Stimulated activated CD8-positive, alpha-beta memory T cell treated with anti-CD3 and anti-CD28 coated beads, Interleukin-15, amount 100 ng/mL, for 4 hours (primary cell): ENCODE data around the gene BIVM.
A peak's percentile ranks its signal among the peaks of the same experiment; 100 is the strongest.

Source experiments
- DNase-seq, 2 donors: peaks; one replicate each; pipeline ENCODE4 v3.0.0-alpha.2; 2020; ENCODE audit warnings: low read depth in 2 of 2

BIVM gene

GRCh38 chr13:102784483-102784882, 14.4 kb upstream of the BIVM start:
- no peak for DNase-seq

GRCh38 chr13:102788683-102789082, 10.2 kb upstream of the BIVM start:
- no peak for DNase-seq

- DNase-seq, result no peak
These were observed 6.5 kb upstream of the BIVM start for GRCh38 chr13:102792396-102792795.

GRCh38 chr13:102793611-102794355, 5.1 kb upstream of the BIVM start:
- no peak for DNase-seq

GRCh38 chr13:102799426-102800144, 666 bp downstream of the BIVM start:
- DNase-seq, result no peak

GRCh38 chr13:102800145-102801041, 1.5 kb downstream of the BIVM start:
- peak; percentile 65 to 69 for DNase-seq

GRCh38 chr13:102805680-102806079, 6.8 kb downstream of the BIVM start:
- no peak for DNase-seq

- DNase-seq, result no peak
These were observed 8.8 kb downstream of the BIVM start for GRCh38 chr13:102807699-102808098.

GRCh38 chr13:102812611-102813287, 13.8 kb downstream of the BIVM start:
- no peak for DNase-seq

- no peak for DNase-seq
These were observed 15.2 kb downstream of the BIVM start for GRCh38 chr13:102814025-102814607.

- no peak for DNase-seq
These were observed 15.9 kb downstream of the BIVM start for GRCh38 chr13:102814793-102815192.

- DNase-seq, result no peak
These were observed 16.9 kb downstream of the BIVM start for GRCh38 chr13:102815788-102816187.

GRCh38 chr13:102816708-102817107, 17.8 kb downstream of the BIVM start:
- no peak for DNase-seq

GRCh38 chr13:102817241-102817640, 18.3 kb downstream of the BIVM start:
- no peak for DNase-seq

- DNase-seq, result no peak
These were observed 19.0 kb downstream of the BIVM start for GRCh38 chr13:102817907-102818306.

- DNase-seq, result no peak
These were observed 26.5 kb downstream of the BIVM start for GRCh38 chr13:102825400-102825799.

GRCh38 chr13:102825921-102826706, 27.2 kb downstream of the BIVM start:
- no peak for DNase-seq

GRCh38 chr13:102830646-102831045, 31.7 kb downstream of the BIVM start:
- no peak for DNase-seq

GRCh38 chr13:102836471-102836870, 37.6 kb downstream of the BIVM start:
- DNase-seq, result no peak

GRCh38 chr13:102838273-102838672, 39.4 kb downstream of the BIVM start:
- DNase-seq, result no peak

GRCh38 chr13:102838982-102839381, 40.1 kb downstream of the BIVM start:
- DNase-seq, result no peak
